ENCODE measurements around the gene RAC2.

The RAC2 gene

GRCh38 chr22:37209140-37209845 lies 34.8 kb downstream of the RAC2 start:
- Histone ChIP-seq H3K27ac (ENCODE audit: low read length) (no peak overlapping the region), H3K9me3 (ENCODE audit: control insufficient read depth, insufficient read depth, low read length) (no peaks in the 10 kb centered on the region), H3K36me3 (ENCODE audit: control insufficient read depth, insufficient read depth, low read length) (no peaks in the 10 kb centered on the region; the same call in 1 of the 2 replicates), H3K4me3 (ENCODE audit: low read length) (no peak overlapping the region), H3K27me3 (ENCODE audit: control insufficient read depth, insufficient read depth, low read length) (no peaks in the 10 kb centered on the region), H3K4me1 (ENCODE audit: control insufficient read depth, insufficient read depth, low read length) (peaks cover 3% of the 10 kb centered on the region; the same call in 1 of the 2 replicates)
- WGBS (ENCODE audit: insufficient coverage, insufficient read length) = no CpG with 5 or more reads among the region's 9 CpGs
- DNase-seq (ENCODE audit: low read depth, low spot score) = no peak

GRCh38 chr22:37208401-37209139 lies 35.5 kb downstream of the RAC2 start:
- Histone ChIP-seq H3K27ac (ENCODE audit: low read length) (no peak overlapping the region), H3K27me3 (ENCODE audit: control insufficient read depth, insufficient read depth, low read length) (no peaks in the 10 kb centered on the region), H3K36me3 (ENCODE audit: control insufficient read depth, insufficient read depth, low read length) (no peaks in the 10 kb centered on the region; the same call in 1 of the 2 replicates), H3K4me3 (ENCODE audit: low read length) (no peak overlapping the region), H3K4me1 (ENCODE audit: control insufficient read depth, insufficient read depth, low read length) (peaks cover 3% of the 10 kb centered on the region; the same call in 1 of the 2 replicates), H3K9me3 (ENCODE audit: control insufficient read depth, insufficient read depth, low read length) (no peaks in the 10 kb centered on the region)
- no peak for DNase-seq (ENCODE audit: low read depth, low spot score)
- WGBS (ENCODE audit: insufficient coverage, insufficient read length) = no CpG with 5 or more reads among the region's 7 CpGs

DNA sequence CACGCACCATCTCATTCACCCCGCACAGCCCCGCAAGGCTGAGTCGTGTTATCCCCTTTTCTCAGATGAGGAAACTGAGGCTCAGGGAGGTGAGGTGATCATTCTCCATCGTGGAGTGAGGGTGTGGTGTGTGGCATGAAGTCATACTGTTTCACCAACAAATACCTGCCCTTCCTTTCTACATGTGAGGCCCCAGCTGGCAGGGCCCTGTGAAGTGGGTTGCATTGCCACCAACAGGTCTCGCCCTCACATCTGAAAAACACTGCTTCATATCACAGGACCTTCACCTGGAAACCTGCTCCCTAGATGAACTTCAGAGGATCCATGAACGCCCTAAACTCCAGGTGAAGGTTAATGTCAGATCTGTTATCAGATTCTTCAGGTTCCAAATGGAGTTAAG lies 36.1 kb downstream of the RAC2 start:
- H3K4me1 ChIP-seq (ENCODE audit: control insufficient read depth, insufficient read depth, low read length) = peaks cover 3% of the 10 kb centered on the region; the same call in 1 of the 2 replicates
- no peaks in the 10 kb centered on the region for H3K9me3 ChIP-seq (ENCODE audit: control insufficient read depth, insufficient read depth, low read length)
- H3K4me3 ChIP-seq (ENCODE audit: low read length) = no peak overlapping the region
- no peak overlapping the region for H3K27ac ChIP-seq (ENCODE audit: low read length)
- no peaks in the 10 kb centered on the region; the same call in 1 of the 2 replicates for H3K36me3 ChIP-seq (ENCODE audit: control insufficient read depth, insufficient read depth, low read length)
- no peak for DNase-seq (ENCODE audit: low read depth, low spot score)
- H3K27me3 ChIP-seq (ENCODE audit: control insufficient read depth, insufficient read depth, low read length) = no peaks in the 10 kb centered on the region
- no CpG with 5 or more reads among the region's 7 CpGs for WGBS (ENCODE audit: insufficient coverage, insufficient read length)

DNA sequence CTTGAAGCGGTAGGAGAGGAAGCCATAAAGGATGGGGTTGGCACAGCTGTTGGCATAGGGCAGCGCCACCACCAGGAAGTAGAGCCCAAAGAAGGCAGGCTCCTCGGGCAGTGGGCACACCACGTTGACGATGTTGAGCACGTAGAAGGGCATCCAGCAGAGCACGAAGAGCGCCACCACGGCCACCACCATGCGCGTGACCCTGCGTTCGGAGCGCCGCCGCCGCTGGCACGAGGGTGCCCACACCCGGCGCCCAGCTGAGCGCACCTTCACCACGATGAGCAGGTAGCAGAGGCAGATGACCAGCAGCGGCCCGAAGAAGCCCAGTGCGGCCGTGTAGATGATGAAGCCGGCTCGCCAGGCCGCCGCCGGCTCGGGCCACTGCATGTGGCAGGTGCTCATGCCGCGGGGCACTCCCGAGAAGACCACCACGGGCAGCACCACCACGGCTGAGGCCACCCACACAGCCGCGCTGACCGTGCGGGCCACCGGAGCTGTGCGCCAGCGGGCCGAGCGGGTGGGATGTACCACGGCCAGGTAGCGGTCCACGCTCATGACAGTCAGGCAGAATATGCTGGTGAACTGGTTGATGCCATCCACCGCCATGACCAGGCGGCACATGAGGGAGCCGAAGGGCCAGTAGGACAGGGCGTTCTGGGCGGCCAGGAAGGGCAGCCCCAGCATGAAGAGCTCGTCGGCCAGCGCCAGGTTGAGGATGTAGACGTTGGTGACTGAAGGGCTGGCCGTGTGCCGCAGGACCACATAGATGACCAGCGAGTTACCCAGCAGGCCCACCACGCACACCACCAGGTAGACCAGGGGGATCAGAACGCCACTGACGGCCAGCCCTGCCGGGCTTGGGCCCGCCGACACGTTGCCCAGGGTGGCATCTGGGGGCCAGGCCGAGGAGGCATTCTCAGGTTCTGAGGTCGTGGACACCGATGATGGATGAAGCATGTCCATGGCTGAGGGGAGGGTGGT lies 36.9 kb downstream of the RAC2 start:
- no peaks in the 10 kb centered on the region; the same call in 1 of the 2 replicates for H3K4me1 ChIP-seq (ENCODE audit: control insufficient read depth, insufficient read depth, low read length)

GRCh38 chr22:37206118-37206840 lies 37.8 kb downstream of the RAC2 start:
- no peaks in the 10 kb centered on the region; the same call in 1 of the 2 replicates for H3K4me1 ChIP-seq (ENCODE audit: control insufficient read depth, insufficient read depth, low read length)
- no peaks in the 10 kb centered on the region; the same call in 1 of the 2 replicates for H3K36me3 ChIP-seq (ENCODE audit: control insufficient read depth, insufficient read depth, low read length)
- H3K27me3 ChIP-seq (ENCODE audit: control insufficient read depth, insufficient read depth, low read length) = no peaks in the 10 kb centered on the region
- DNase-seq (ENCODE audit: low read depth, low spot score) = no peak
- no peaks in the 10 kb centered on the region for H3K9me3 ChIP-seq (ENCODE audit: control insufficient read depth, insufficient read depth, low read length)
- H3K4me3 ChIP-seq (ENCODE audit: low read length) = no peak overlapping the region
- no peak overlapping the region for H3K27ac ChIP-seq (ENCODE audit: low read length)
- no CpG with 5 or more reads among the region's 16 CpGs for WGBS (ENCODE audit: insufficient coverage, insufficient read length)

More for the DNA sequence above, 36.9 kb downstream of the RAC2 start:
- WGBS (ENCODE audit: insufficient coverage, insufficient read length) = no CpG with 5 or more reads among the region's 71 CpGs
- no peak overlapping the region for H3K27ac ChIP-seq (ENCODE audit: low read length)
- no peak overlapping the region for H3K4me3 ChIP-seq (ENCODE audit: low read length)
- H3K36me3 ChIP-seq (ENCODE audit: control insufficient read depth, insufficient read depth, low read length) = no peaks in the 10 kb centered on the region; the same call in 1 of the 2 replicates
- DNase-seq (ENCODE audit: low read depth, low spot score) = no peak
- no peaks in the 10 kb centered on the region for H3K27me3 ChIP-seq (ENCODE audit: control insufficient read depth, insufficient read depth, low read length)
- H3K9me3 ChIP-seq (ENCODE audit: control insufficient read depth, insufficient read depth, low read length) = no peaks in the 10 kb centered on the region

GRCh38 chr22:37205046-37205445 lies 39.0 kb downstream of the RAC2 start:
- no peak for DNase-seq (ENCODE audit: low read depth, low spot score)
- Histone ChIP-seq H3K36me3 (ENCODE audit: control insufficient read depth, insufficient read depth, low read length) (no peaks in the 10 kb centered on the region; the same call in 1 of the 2 replicates), H3K27me3 (ENCODE audit: control insufficient read depth, insufficient read depth, low read length) (no peaks in the 10 kb centered on the region), H3K9me3 (ENCODE audit: control insufficient read depth, insufficient read depth, low read length) (no peaks in the 10 kb centered on the region), H3K27ac (ENCODE audit: low read length) (no peak overlapping the region), H3K4me3 (ENCODE audit: low read length) (no peak overlapping the region), H3K4me1 (ENCODE audit: control insufficient read depth, insufficient read depth, low read length) (no peaks in the 10 kb centered on the region)
- WGBS (ENCODE audit: insufficient coverage, insufficient read length) = no CpG with 5 or more reads among the region's 5 CpGs

DNA sequence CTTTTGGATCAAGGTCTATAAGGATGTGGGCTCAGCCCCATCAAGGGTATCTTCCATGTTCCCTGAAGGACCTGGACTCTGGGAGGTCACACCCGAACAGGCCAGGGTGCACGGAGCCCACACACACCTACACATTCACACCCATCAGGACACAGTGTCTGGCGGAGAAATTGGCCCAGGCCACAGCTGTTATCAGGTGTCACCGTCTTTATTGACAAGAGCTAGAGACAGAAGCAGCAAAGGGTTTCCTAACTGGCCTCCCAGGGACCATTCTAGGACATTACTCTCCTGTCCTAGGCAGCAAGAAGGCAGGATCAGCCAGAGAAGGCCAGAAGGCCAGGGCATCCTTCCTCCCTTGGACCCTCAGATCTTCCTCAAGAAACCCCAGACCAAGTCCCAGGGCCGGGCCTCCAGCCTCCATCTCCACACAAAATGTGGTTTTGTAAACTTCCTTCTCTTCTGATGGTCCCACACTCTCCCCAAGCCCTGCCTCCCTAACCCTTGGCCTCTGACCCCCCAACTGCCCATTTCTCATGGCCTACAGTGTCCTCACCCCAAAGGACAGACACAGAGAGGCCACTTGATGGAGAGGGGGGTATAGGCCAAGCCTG lies 39.9 kb downstream of the RAC2 start:
- Histone ChIP-seq H3K27ac (ENCODE audit: low read length) (no peak overlapping the region), H3K27me3 (ENCODE audit: control insufficient read depth, insufficient read depth, low read length) (no peaks in the 10 kb centered on the region), H3K4me3 (ENCODE audit: low read length) (no peak overlapping the region), H3K36me3 (ENCODE audit: control insufficient read depth, insufficient read depth, low read length) (no peaks in the 10 kb centered on the region; the same call in 1 of the 2 replicates), H3K9me3 (ENCODE audit: control insufficient read depth, insufficient read depth, low read length) (no peaks in the 10 kb centered on the region), H3K4me1 (ENCODE audit: control insufficient read depth, insufficient read depth, low read length) (0 out of 2 replicates have a peak, but pooled peaks cover 2% of the 10 kb centered on the region)
- no CpG with 5 or more reads among the region's 5 CpGs for WGBS (ENCODE audit: insufficient coverage, insufficient read length)
- no peak for DNase-seq (ENCODE audit: low read depth, low spot score)

DNA sequence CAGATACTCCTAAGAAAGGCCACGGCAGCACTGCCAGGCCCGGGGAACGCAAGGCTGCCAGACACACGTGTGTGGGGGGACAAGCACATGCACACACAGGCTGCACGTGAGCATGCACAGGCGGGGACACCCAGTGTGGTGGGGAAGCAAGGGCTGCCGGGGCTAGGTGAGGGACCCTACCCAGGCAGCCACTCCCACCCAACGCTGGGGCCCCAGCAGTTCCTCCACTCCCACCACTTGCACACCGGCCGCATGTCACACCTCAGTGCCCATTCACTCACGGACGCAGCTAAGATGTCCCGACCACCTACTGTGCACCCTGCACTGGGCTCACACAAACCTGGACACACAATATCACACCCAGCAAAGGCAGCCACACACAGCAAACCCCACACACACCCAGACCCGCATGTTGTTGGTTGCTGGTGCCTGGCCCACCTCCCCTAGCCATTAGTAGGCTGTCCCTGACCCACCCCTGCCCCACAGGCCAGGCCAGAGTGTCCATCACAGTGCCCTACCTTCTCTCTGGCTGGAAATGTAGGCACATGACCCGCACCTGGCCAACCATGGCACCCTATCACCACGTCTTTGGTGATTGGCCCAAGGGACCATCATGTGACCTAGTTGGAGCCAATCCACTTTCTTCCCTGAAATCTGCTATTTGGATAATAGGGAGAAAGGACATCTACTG lies 40.6 kb downstream of the RAC2 start:
- no CpG with 5 or more reads among the region's 16 CpGs for WGBS (ENCODE audit: insufficient coverage, insufficient read length)
- no peak for DNase-seq (ENCODE audit: low read depth, low spot score)
- Histone ChIP-seq H3K9me3 (ENCODE audit: control insufficient read depth, insufficient read depth, low read length) (no peaks in the 10 kb centered on the region), H3K27me3 (ENCODE audit: control insufficient read depth, insufficient read depth, low read length) (no peaks in the 10 kb centered on the region), H3K36me3 (ENCODE audit: control insufficient read depth, insufficient read depth, low read length) (no peaks in the 10 kb centered on the region; the same call in 1 of the 2 replicates), H3K27ac (ENCODE audit: low read length) (no peak overlapping the region), H3K4me1 (ENCODE audit: control insufficient read depth, insufficient read depth, low read length) (0 out of 2 replicates have a peak, but pooled peaks cover 2% of the 10 kb centered on the region), H3K4me3 (ENCODE audit: low read length) (no peak overlapping the region)

- no CpG with 5 or more reads among the region's 10 CpGs for WGBS (ENCODE audit: insufficient coverage, insufficient read length)
Observed at GRCh38 chr22:37202716-37203115, 41.4 kb downstream of the RAC2 start.

More at GRCh38 chr22:37202716-37203115, 41.4 kb downstream of the RAC2 start:
- Histone ChIP-seq H3K36me3 (ENCODE audit: control insufficient read depth, insufficient read depth, low read length) (no peaks in the 10 kb centered on the region; the same call in 1 of the 2 replicates), H3K4me3 (ENCODE audit: low read length) (no peak overlapping the region), H3K27ac (ENCODE audit: low read length) (no peak overlapping the region), H3K27me3 (ENCODE audit: control insufficient read depth, insufficient read depth, low read length) (no peaks in the 10 kb centered on the region), H3K9me3 (ENCODE audit: control insufficient read depth, insufficient read depth, low read length) (no peaks in the 10 kb centered on the region), H3K4me1 (ENCODE audit: control insufficient read depth, insufficient read depth, low read length) (0 out of 2 replicates have a peak, but pooled peaks cover 3% of the 10 kb centered on the region)
- no peak for DNase-seq (ENCODE audit: low read depth, low spot score)

Measured in iPS DF 6.9 (cell line).